DOHH2 (cell line): ENCODE results near the gene LITAF.

Experiments used
- CTCF ChIP-seq: fragments of 200-600 bp; sonication (generic); IDR thresholded peaks from one replicate; pipeline ENCODE4 v1.5.1; 2014; ENCODE audit warnings: antibody characterized with exemption, mild to moderate bottlenecking, low read depth, low read length; ENCODE audit not compliant: poor library complexity, severe bottlenecking
- EZH2phosphoT487 ChIP-seq: fragments of 200-600 bp; sonication (generic); IDR thresholded peaks from 2 replicates; pipeline ENCODE4 v1.6.1; 2017; ENCODE audit warnings: borderline replicate concordance, mild to moderate bottlenecking, antibody characterized with exemption, low read length, moderate library complexity, mixed read lengths

- TF ChIP-seq CTCF = no peak
- TF ChIP-seq EZH2phosphoT487 = no peak
Observed at GRCh38 chr16:11542069-11542744, 44.5 kb downstream of the LITAF start.
